ENCODE results near the gene SYT3.

DNA sequence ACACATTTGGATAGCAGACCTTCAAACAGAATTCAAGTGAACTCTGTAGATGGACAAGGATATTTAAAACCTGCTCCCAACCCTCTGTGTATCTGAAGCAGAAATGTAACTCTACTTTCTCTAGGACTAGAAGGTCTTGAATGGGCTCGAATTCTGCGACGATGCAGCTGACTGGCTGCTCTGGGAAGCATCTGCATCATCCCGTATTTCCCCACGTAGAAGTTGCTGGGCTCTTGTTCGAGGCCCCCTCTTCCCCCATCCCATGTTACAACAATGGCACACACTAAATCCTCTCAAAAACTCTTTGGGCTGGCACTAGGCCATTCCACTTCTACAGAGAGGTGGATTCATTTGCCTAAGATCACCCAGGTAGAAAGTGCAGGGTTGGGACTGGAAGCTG lies 24.5 kb upstream of the SYT3 start:
- TF ChIP-seq, protein P1, sequence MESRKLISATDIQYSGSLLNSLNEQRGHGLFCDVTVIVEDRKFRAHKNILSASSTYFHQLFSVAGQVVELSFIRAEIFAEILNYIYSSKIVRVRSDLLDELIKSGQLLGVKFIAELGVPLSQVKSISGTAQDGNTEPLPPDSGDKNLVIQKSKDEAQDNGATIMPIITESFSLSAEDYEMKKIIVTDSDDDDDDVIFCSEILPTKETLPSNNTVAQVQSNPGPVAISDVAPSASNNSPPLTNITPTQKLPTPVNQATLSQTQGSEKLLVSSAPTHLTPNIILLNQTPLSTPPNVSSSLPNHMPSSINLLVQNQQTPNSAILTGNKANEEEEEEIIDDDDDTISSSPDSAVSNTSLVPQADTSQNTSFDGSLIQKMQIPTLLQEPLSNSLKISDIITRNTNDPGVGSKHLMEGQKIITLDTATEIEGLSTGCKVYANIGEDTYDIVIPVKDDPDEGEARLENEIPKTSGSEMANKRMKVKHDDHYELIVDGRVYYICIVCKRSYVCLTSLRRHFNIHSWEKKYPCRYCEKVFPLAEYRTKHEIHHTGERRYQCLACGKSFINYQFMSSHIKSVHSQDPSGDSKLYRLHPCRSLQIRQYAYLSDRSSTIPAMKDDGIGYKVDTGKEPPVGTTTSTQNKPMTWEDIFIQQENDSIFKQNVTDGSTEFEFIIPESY (IDR thresholded peaks at IDR 0.05), result no peak
- TF ChIP-seq, protein P2, sequence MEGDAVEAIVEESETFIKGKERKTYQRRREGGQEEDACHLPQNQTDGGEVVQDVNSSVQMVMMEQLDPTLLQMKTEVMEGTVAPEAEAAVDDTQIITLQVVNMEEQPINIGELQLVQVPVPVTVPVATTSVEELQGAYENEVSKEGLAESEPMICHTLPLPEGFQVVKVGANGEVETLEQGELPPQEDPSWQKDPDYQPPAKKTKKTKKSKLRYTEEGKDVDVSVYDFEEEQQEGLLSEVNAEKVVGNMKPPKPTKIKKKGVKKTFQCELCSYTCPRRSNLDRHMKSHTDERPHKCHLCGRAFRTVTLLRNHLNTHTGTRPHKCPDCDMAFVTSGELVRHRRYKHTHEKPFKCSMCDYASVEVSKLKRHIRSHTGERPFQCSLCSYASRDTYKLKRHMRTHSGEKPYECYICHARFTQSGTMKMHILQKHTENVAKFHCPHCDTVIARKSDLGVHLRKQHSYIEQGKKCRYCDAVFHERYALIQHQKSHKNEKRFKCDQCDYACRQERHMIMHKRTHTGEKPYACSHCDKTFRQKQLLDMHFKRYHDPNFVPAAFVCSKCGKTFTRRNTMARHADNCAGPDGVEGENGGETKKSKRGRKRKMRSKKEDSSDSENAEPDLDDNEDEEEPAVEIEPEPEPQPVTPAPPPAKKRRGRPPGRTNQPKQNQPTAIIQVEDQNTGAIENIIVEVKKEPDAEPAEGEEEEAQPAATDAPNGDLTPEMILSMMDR (IDR thresholded peaks at IDR 0.05; ENCODE audit: low read depth, low read length, missing input control), result no peak
- no peak for TF ChIP-seq RAD21 (IDR thresholded peaks at IDR 0.05)
- TF ChIP-seq EGR1 (IDR thresholded peaks at IDR 0.05; ENCODE audit: low read depth in 2 of 2), result no peak
- TF ChIP-seq, protein P3, sequence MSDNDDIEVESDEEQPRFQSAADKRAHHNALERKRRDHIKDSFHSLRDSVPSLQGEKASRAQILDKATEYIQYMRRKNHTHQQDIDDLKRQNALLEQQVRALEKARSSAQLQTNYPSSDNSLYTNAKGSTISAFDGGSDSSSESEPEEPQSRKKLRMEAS (IDR thresholded peaks at IDR 0.05), result no peak
- TF ChIP-seq YY1 (IDR thresholded peaks at IDR 0.05), result no peak
